HL-60 (cell line): ENCODE results near the gene IRF8.

Experiments
- DNase-seq, 2 experiments: peaks; one replicate each; pipeline ENCODE4 v3.0.0-alpha.2; 2010 to 2020; ENCODE audit warnings: low read depth in 1 of 2, low spot score in 1 of 2
- H3K27ac ChIP-seq: fragments of 250-450 bp; sonication (Bioruptor Pico); replicated peaks from 2 replicates; pipeline ENCODE4 v1.5.1; 2020; ENCODE audit warnings: mild to moderate bottlenecking, moderate library complexity
- H3K27me3 ChIP-seq: fragments of 250-450 bp; sonication (Bioruptor Pico); 2 replicates; pipeline ENCODE4 v1.5.1; 2021; ENCODE audit warnings: mild to moderate bottlenecking, moderate library complexity; ENCODE audit not compliant: insufficient read depth, poor library complexity, severe bottlenecking
- H3K4me3 ChIP-seq: replicated peaks from 2 replicates; pipeline ENCODE4 v1.5.1; 2011; ENCODE audit warnings: mild to moderate bottlenecking, control low read depth, low read length; ENCODE audit not compliant: insufficient read depth
- GABPA ChIP-seq: IDR thresholded peaks from 2 replicates; pipeline ENCODE4 v1.6.1; 2012; ENCODE audit warnings: low read depth
- POLR2AphosphoS5 ChIP-seq: IDR thresholded peaks from 2 replicates; pipeline ENCODE4 v1.6.1; 2012; ENCODE audit warnings: low read depth
- SPI1 ChIP-seq: IDR thresholded peaks from 2 replicates; pipeline ENCODE4 v1.6.1; 2012; ENCODE audit warnings: low read depth, mild to moderate bottlenecking, borderline replicate concordance
- TF ChIP-seq, protein P1 (sequence below): IDR thresholded peaks from one replicate; pipeline ENCODE4 v1.5.1; 2011; ENCODE audit warnings: low read length, control low read depth, inconsistent platforms; ENCODE audit not compliant: insufficient read depth
- TF ChIP-seq, protein P2 (sequence below): IDR thresholded peaks from 2 replicates; pipeline ENCODE4 v1.6.1; 2012; ENCODE audit warnings: low read depth; ENCODE audit not compliant: insufficient replicate concordance

IRF8 gene

DNA sequence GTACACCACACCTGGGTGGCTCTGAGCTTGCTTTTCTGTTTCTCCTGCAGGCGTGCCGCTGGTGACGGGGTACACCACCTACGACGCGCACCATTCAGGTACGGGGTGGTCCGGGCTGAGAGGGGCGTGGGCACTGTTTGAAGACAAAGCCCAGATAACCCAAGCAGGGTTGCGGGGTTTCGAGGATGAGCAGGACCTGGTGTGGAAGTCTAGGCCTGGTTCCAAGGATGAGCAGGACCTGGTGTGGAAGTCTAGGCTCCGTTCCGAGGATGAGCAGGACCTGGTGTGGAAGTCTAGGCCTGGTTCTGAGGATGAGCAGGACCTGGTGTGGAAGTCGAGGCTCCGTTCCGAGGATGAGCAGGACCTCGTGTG is 15.4 kb downstream of the IRF8 start:
- no peak overlapping the region for H3K4me3 ChIP-seq
- no peak for TF ChIP-seq POLR2AphosphoS5
- no peak for TF ChIP-seq SPI1
- TF ChIP-seq, protein P1, sequence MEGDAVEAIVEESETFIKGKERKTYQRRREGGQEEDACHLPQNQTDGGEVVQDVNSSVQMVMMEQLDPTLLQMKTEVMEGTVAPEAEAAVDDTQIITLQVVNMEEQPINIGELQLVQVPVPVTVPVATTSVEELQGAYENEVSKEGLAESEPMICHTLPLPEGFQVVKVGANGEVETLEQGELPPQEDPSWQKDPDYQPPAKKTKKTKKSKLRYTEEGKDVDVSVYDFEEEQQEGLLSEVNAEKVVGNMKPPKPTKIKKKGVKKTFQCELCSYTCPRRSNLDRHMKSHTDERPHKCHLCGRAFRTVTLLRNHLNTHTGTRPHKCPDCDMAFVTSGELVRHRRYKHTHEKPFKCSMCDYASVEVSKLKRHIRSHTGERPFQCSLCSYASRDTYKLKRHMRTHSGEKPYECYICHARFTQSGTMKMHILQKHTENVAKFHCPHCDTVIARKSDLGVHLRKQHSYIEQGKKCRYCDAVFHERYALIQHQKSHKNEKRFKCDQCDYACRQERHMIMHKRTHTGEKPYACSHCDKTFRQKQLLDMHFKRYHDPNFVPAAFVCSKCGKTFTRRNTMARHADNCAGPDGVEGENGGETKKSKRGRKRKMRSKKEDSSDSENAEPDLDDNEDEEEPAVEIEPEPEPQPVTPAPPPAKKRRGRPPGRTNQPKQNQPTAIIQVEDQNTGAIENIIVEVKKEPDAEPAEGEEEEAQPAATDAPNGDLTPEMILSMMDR, result no peak
- H3K27ac ChIP-seq, result no peak overlapping the region
- no peak for DNase-seq
- H3K27me3 ChIP-seq, result no peaks in the 10 kb centered on the region

DNA sequence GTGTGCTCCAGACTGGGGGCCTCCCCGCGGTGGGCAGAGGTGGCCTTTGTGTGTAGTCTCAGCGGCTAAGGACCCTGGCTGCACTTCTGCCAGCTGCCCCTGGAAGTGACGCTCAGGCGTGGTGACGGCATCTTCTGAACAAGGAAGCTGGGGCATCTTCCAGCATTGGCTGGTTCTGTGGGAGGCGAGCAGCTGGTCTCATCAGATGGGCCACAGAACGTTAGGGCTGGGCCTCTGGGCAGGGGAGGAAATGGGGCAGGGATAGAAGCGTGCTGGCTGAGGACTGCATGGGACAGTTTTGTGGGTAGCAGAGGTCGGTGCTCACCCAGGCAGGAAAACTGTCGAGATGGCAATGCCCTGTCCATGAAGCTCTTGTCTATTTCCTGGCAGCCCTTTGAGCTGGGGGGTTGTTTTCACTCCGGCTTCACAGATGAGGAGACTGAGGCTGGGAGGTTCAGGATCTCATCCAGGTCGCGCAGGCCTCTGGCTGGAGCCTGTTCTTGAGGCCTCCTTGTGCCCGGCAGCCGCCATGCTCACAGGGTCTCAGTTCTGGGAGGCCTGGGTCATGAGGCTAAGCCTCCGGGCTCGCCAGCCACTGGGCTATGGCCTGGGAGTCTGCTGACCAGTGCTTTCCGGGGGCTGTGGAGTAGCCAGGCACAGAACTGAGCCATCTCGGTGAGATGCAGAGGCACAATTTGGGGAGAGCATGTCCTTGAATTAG is 16.3 kb downstream of the IRF8 start:
- TF ChIP-seq POLR2AphosphoS5 (no peak), GABPA (no peak), SPI1 (no peak)
- TF ChIP-seq, protein P1, result no peak
- TF ChIP-seq, protein P2, sequence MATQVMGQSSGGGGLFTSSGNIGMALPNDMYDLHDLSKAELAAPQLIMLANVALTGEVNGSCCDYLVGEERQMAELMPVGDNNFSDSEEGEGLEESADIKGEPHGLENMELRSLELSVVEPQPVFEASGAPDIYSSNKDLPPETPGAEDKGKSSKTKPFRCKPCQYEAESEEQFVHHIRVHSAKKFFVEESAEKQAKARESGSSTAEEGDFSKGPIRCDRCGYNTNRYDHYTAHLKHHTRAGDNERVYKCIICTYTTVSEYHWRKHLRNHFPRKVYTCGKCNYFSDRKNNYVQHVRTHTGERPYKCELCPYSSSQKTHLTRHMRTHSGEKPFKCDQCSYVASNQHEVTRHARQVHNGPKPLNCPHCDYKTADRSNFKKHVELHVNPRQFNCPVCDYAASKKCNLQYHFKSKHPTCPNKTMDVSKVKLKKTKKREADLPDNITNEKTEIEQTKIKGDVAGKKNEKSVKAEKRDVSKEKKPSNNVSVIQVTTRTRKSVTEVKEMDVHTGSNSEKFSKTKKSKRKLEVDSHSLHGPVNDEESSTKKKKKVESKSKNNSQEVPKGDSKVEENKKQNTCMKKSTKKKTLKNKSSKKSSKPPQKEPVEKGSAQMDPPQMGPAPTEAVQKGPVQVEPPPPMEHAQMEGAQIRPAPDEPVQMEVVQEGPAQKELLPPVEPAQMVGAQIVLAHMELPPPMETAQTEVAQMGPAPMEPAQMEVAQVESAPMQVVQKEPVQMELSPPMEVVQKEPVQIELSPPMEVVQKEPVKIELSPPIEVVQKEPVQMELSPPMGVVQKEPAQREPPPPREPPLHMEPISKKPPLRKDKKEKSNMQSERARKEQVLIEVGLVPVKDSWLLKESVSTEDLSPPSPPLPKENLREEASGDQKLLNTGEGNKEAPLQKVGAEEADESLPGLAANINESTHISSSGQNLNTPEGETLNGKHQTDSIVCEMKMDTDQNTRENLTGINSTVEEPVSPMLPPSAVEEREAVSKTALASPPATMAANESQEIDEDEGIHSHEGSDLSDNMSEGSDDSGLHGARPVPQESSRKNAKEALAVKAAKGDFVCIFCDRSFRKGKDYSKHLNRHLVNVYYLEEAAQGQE, result no peak
- H3K27me3 ChIP-seq, result no peaks in the 10 kb centered on the region
- H3K27ac ChIP-seq, result no peak overlapping the region
- peak in 1 of 2 experiments; percentile 38 for DNase-seq
- H3K4me3 ChIP-seq, result no peak overlapping the region

DNA sequence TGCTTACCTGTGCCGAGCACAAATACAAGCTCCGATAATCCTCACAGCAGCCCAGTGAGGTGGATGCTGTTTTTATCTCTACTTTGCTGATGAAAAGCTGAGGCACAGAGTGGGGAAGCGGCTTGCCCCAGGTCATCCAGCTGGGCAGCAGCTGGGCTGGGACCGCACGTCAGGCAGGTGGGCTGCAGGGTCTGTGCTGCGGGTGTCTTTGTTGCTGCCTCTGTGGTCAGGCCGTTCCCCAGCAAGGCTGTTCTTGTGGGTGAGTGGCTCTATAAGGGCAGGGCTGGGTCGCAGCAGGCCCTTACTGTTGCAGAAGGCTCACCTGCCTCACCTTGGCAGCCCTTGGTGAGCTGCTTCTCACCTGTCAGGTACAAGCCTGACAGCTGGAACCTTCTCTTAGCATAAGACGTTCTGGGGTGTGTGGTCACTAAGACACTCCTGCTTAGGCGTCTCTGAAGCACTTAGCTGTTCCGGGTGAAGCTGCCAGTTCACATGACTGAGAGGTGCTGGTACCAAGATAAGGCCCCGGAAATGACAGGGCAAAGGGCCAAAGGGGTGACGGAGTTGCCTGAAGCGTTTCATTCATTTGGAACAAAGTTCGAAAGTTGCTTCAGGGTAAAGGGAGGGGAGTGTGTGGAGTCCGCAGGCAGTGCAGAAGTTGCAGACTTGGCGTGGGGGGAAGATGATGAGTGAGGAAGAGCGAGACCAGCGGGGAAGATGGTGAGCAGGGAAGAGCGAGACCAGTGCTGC is 17.4 kb downstream of the IRF8 start:
- H3K4me3 ChIP-seq, result no peak overlapping the region
- TF ChIP-seq GABPA (no peak), SPI1 (no peak), POLR2AphosphoS5 (no peak)
- TF ChIP-seq, protein P2, result no peak
- TF ChIP-seq, protein P1, result no peak
- H3K27ac ChIP-seq, result peak overlapping the region; percentile 28; the same call in 1 of the 2 replicates
- DNase-seq, result peak in 1 of 2 experiments; percentile 48
- no peaks in the 10 kb centered on the region for H3K27me3 ChIP-seq
